HG03575 (cell line): ENCODE measurements around the gene HVCN1.
A peak's percentile ranks its signal among the peaks of the same experiment; 100 is the strongest.
"Not testable (repeated sequence)": the region's sequence is repeated elsewhere in the genome, so short reads cannot be mapped to it uniquely, and the experiment has no call there.

Experiments
- ATAC-seq: cut with Tn5 transposase; IDR thresholded peaks from one replicate; pipeline ENCODE4 v1.9.1; 2021; ENCODE audit not compliant: unreplicated experiment, insufficient number of reproducible peaks, low FRiP score; ENCODE audit errors: extremely low read depth

The HVCN1 gene

DNA sequence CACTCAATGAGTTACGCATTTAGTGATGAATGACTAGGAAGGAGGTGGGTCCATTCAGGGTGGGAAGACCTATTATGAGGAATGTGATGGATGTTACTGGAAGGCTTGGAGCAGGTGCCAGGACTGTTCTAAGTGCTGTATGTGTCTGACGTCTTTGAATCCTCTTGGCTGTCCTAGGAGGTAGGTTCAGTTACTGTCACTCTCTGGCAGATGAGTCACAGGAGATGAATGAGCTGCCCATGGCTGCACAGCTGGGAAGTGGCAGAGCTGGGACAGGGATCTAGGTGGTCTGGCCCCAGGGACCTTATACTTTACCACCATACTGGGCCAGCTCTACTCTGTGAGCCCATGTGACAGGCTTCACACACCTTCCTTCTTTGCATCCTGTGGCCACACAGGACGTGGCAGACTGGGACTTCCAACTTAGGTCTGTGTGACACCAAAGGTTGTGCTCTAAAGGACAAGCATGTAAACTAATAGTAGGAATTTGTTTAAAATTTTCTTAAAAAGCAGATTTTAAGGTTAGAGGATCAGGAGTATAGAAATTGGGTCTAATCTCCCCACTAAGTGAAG, 51.0 kb downstream of the HVCN1 start:
- ATAC-seq = no peak

DNA sequence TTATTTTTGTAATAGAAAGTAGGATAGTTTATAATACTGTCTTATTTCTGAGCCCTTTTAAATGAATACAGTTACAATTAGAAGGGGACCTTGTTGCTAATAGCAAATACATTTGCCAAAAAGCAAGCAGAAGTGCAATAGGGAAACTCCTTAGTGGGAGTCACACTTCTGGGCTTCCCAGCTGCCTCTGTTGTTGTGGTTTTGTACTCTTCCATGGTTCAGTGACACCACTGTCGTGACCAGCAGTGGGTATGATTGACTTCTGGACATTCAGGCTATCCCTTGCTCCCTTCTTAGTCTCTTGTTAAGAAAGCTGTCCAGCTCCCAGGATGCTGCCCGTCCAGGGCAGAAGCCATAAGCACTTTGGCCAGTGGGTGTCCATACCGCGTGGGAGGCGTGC, 52.4 kb downstream of the HVCN1 start:
- ATAC-seq = no peak

DNA sequence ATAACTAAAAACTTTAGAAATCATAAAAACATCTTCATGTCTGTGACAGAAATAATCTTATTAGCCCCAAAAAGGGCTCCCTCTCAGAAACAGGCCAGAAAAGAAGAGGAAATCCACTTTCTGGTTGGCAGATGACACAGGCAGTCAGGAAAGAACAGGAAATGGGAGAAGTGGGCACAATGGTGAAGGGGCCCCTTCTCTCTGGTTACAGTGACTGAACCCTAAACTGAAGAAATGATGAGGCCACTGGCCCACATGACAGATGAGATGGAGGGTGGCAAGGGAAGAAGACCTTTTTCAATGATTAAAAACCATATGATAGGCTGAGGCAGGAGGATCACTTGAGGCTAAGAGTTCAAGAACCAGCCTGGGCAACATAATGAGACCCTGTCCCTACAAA, 53.9 kb downstream of the HVCN1 start:
- ATAC-seq = no peak

DNA sequence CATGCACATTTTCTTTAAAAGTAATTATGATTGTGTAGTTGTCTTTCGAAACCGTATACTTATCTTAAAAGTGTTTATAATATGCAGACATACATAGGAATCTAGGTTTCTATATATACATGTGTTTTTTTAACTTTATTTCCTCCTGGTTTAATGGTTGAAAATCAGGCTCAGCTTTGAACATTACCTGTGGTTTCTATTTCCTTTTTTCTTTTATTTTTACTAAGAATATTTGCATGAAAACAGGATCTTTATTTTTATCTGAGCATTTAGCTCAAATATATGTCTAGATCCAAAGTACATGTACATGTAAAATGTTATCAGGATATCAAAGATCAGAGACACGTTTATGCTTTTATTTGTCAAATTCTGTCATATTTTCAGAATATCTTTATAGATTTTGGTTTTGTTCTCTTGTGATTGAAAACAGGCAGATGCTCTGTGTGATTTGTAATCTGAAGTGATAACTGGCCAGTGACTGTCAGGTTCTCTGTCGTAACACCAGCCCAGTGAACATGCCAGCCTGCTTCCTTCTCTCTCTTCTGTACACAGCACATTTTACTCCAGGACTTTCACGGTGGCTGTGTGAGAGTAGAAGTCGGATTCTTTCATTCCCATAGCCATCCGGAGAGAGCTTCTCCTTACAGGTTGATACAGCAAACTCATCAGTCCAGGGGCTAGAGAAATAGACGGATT, 61.3 kb downstream of the HVCN1 start:
- ATAC-seq = no peak

DNA sequence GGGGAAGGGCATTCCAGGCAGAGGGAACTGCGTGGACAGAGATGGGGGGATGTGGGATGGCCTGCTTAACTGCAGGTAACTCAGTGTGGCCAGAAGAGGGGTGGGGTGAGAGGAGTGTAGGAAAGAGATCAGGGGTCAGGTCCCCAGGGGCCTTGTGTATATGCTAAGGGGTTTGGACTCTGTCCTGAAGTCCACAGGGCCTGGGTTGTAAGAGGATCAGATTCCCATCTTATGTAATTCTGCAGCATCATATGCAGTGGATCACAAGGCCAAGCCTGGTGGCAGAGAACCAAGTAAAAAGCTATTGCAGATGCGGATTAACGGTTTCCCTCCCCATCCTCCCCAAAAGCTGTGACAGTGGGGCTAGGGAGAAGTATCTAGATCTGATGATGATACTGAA, 66.3 kb downstream of the HVCN1 start:
- ATAC-seq = no peak

DNA sequence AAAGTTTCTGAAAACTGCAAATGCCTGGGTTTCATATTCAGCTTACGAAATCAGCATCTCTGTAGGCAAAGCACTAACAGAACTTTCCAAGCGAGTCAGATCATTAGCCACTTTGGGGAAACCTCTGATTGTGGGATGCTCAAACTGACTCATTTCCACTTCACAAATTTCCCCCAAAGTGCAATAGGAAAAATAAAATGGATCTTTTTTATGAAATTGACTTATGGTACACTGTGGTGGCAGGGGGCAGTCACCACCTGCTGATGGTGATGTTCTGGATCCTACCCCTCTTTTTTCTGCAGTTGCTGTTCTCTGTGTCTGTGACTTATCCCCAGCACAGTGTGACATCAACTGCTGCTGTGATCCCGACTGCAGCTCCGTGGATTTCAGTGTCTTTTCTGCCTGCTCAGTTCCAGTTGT, 69.4 kb downstream of the HVCN1 start:
- no peak for ATAC-seq

DNA sequence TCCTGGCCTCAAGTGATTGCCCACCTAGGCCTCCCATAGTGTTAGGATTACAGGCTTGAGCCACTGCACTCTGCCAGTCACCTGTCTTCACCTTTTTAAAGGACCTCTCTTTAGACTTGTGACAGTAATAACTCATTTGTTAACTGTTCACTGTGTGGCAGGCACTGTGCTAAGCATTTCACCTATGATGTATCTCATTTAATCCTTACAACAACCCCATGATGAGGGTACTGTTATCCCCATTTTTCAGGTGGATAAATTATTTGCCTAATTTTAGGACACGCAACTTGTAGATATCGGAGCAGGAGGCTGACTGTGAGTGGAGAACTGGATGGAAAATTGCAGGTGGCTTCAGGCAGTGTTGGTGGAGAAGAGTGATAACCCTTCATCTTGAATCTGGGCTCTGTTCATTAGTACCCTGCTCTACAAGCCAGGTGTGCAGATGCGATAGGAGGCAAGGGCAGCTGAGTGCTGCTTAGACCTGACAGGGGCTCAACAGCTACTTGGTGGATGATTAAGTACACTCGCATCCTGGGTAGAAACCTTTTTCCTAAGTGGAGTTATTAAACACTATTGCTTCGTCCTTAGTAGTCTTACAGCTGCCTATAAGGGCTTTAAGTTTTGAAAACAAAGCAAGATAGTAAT, 72.3 kb downstream of the HVCN1 start:
- no peak for ATAC-seq

DNA sequence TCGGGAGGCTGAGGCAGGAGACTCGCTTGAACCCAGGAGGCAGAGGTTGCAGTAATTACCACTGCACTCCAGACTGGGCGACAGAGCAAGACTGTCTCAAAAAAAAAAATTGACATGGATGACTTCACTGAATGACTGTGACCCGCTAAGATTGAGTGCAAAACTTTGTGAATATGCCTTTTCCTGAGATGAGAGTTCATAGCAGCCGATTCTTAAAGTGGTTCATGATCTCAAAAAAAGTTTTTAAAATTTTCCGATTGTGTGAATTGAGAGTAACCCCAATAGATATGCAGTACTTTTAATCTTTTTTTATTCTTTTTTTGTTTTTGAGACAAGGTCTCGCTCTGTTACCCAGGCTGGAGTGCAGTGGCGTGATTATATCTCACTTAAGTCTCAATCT, 73.7 kb downstream of the HVCN1 start:
- ATAC-seq = no peak

DNA sequence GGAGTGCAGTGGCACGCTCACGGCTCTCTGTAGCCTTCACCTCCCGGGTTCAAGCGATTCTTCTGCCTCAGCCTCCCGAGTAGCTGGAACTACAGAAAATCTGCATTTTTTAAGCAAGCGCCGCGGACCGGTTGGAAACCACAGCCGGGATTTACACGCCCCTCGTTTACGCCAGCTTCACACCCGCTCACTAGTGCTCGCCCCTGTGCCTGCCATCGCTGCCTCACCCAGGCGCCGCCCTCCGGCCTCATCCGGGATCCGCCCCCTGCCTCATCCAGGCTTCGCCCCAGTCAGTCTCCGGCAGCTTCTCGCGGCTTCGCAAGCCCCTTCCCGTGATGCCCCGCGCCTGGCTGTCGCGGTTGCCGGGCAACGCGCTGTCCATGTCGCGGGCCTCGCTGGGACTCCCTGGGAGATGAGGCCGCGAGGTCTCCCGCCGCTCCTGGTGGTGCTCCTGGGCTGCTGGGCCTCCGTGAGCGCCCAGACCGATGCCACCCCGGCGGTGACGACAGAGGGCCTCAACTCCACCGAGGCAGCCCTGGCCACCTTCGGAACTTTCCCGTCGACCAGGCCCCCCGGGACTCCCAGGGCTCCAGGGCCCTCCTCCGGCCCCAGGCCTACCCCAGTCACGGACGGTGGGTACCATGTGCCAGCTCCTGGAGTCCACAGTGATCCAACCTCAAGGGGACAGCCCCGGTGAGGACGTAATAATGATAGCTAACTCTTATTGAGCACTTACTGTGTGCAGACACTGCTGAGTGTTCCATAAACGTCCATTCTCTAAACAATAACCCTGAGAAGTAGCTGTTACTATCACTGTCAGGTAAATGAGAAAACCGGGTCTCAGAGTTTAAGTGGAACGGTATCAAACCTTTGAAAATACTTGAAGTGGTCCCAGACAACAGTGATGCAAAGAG, 74.9 kb downstream of the HVCN1 start, which contains the start of gene TCTN1:
TCTN1 (plus strand) TSS at position 359 of the 914 bp plus-strand sequence; CDS start at position 413, 54 bp downstream.
- peak; percentile 86 for ATAC-seq

DNA sequence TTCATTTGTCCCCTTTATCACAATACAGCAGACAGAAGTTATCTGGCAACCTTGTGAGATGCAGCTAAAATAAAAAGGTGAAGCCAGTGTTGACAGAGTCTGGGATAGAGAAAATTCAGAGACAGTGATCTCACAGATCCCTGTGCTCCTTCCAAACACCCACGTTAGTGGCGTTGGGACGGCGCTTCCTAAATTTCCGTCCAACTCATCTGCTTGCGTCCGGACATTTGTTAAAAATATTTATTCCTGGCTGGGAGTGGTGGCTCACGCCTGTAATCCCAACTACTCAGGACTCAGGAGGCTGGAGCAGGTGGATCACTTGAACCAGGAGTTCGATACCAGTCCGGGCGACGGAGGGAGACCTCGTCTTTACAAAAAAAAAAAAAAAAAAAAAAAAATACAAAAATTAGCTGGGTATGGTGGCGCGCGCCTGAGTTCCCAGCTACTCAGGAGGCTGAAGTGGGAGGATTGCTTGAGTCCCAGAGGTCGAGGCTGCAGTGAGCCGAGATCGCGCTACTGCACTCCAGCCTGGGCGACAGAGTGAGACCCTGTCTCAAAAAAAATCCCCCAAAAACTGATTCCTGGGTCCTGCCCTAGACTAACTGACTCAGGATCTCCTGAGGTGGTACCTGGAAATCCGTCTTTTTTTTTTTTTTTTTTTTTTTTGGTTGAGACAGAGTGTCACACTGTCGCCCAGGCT, 75.7 kb downstream of the HVCN1 start:
- ATAC-seq = no peak

DNA sequence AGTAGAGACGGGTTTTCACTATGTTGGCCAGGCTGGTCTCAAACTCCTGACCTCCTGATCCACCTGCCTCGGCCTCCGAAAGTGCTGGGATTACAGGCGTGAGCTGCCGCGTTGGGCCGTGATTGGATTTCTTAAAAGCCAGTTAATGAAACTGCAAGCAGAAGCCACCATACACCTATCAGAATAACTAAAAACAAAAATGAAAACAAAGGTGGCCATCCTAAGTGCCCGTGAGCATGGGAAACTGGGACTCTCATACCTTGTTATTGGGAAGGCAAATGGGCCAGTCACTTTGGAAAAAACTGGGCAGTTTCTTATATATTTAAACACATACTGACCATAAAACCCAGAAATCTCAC, 82.7 kb downstream of the HVCN1 start:
- no peak for ATAC-seq

DNA sequence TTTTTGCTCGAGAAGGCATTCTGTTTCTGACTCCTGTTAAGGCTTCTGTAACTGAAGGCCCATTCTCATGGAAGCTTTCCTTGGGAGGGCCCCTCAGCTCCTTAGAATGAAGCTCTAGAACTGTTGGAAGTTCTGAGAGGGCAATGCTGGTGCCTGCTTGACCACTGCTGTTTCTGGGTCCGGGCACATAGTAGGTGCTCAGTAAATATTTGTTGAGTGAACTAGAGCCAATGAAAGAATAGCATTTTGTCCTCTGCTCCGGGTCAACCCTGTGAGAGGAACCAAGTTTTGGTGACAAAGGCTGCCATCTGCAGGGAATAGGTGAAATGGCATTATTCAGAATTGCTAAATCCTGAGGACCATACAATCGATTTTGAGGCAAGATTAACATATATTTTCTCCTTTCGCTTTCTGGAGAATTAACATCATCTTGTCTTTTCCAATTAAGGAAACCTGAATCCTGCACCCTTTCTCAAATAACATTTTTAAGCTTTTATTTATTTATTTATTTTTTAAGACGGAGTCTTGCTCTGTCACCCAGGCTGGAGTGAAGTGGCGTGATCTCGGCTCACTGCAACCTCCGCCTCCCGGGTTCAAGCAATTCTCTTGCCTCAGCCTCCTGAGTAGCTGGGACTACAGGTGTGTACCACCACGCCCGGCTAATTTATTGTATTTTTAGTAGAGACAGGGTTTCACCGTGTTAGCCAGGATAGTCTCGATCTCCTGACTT, 86.7 kb downstream of the HVCN1 start:
- ATAC-seq = not testable (repeated sequence)

DNA sequence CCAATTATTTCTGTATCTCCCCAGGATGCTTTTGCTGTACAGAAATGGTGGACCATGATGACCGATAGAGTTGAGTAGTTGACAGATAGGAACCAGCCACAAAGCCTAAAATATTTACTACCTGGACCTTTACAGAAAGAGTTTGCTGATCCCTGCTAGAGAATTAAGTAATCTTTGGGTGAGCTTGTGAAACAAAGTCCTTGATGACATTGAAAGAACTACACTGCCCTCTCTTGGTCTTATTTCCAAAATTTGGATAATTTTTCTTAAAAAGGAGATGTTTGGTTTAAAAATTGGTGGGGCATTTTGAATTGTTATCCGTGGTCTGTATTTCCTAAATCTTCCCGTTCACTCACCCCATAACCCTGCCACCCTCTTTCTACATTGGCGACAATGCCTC, 88.7 kb downstream of the HVCN1 start:
- no peak for ATAC-seq

DNA sequence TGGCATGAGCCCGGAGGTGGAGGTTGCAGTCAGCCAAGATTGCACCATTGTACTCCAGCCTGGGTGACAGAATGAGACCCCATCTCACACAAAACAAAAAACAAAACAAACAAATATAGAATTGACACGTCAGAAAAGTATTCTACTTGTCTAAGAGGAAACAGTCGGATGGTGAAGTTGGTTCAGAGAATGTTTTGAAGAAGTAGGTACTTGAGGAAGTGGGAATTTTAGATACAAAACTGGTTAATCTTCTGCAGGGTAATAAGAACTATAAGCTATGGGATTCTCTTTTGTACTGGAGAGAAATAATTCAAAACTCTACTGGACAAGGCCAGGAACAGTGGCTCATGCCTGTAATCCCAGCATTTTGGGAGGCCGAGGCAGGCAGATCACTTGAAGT, 89.6 kb downstream of the HVCN1 start:
- ATAC-seq = no peak
